Astrocyte of the cerebellum (primary cell): Measurements from ENCODE around the gene DNMBP.

Source experiments
- DNase-seq: peaks from one replicate; pipeline ENCODE4 v3.0.0-alpha.2; 2011; ENCODE audit warnings: low read depth
- H3K4me3 ChIP-seq: 2 replicates; pipeline ENCODE4 v1.5.1; 2011; ENCODE audit warnings: mild to moderate bottlenecking, low read depth, low read length, moderate library complexity
- CTCF ChIP-seq: IDR thresholded peaks from 2 replicates; pipeline ENCODE4 v1.5.1; 2012; ENCODE audit warnings: low read length, low read depth, moderate library complexity, mild to moderate bottlenecking; ENCODE audit errors: missing control alignments
- in situ Hi-C: cut with HindIII; loops from 2 replicates; pipeline ENCODE4 v1.10.0; 2017; ENCODE audit warnings: low sequenced_read_pairs

DNMBP gene

GRCh38 chr10:100009793-100010676 lies at the start of gene DNMBP:
TSS of gene DNMBP (minus strand) at chr10:100009947. CDS start at chr10:99972124, 37,823 bp downstream.
- H3K4me3 ChIP-seq: peak within 1 kb of the TSS; percentile 88
- TF ChIP-seq CTCF: peak; percentile 43
- DNase-seq: peak; percentile 46

GRCh38 chr10:100057948-100058347 lies 48.2 kb upstream of the DNMBP start:
- no peak for TF ChIP-seq CTCF
- in situ Hi-C loops: no loop called here
- H3K4me3 ChIP-seq: no peak overlapping the region
- no peak for DNase-seq

More at GRCh38 chr10:100009793-100010676, at the start of gene DNMBP:
- in situ Hi-C loops: no loop called here

GRCh38 chr10:100053686-100054460 lies 44.1 kb upstream of the DNMBP start:
- TF ChIP-seq CTCF: no peak
- no peak for DNase-seq
- in situ Hi-C loops: no loop called here
- H3K4me3 ChIP-seq: no peak overlapping the region

GRCh38 chr10:100046021-100046486 lies 36.3 kb upstream of the DNMBP start:
- peak; percentile 78 for DNase-seq
- TF ChIP-seq CTCF: peak; percentile 94
- in situ Hi-C loops: loop anchor here (5.0 kb wide), 1 partner anchor 199 kb away; no protein-coding TSS in a partner anchor
- H3K4me3 ChIP-seq: no peak overlapping the region

- no peak for TF ChIP-seq CTCF
- in situ Hi-C loops: loop anchor here (5.0 kb wide), 1 partner anchor 198 kb away; no protein-coding TSS in a partner anchor
- no peak overlapping the region for H3K4me3 ChIP-seq
- DNase-seq: no peak
Measured at GRCh38 chr10:100045592-100045991, 35.8 kb upstream of the DNMBP start.

GRCh38 chr10:100043796-100044195 lies 34.0 kb upstream of the DNMBP start:
- no peak for TF ChIP-seq CTCF
- DNase-seq: no peak
- in situ Hi-C loops: no loop called here
- no peak overlapping the region for H3K4me3 ChIP-seq
